HG02884 (cell line): ENCODE measurements around the gene FAM107B.
A peak's percentile ranks its signal among the peaks of the same experiment; 100 is the strongest.

Experiments used
- ATAC-seq: cut with Tn5 transposase; IDR thresholded peaks from one replicate; pipeline ENCODE4 v1.9.1; 2021; ENCODE audit warnings: mild to moderate bottlenecking, moderate library complexity; ENCODE audit not compliant: unreplicated experiment

Gene FAM107B

DNA sequence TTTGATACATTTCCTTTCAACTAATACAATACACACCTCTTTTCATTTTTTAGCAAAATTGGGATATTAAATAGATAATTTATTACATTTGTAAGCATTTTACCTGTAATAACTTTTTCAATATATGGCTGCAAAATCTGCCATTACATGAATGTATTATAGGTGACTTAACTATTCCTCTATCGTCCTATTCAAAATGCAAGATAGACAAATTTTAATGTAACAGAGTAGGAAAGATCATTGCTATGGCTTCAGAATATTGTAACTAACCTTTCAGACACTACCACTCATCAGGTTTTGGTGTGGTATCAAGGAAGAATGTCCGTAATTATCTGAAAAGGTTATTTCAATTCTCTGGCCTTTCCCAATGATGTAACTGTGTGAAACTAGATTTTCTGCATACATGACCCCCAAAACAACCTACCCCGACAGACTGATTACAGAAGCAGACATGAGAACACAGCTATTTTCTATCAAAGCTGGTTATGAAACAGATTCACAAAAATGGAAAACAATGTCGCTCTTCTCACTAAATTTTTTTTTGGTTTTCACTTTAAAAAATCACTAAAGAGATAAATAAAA, 211.2 kb downstream of the FAM107B start:
- ATAC-seq = no peak

DNA sequence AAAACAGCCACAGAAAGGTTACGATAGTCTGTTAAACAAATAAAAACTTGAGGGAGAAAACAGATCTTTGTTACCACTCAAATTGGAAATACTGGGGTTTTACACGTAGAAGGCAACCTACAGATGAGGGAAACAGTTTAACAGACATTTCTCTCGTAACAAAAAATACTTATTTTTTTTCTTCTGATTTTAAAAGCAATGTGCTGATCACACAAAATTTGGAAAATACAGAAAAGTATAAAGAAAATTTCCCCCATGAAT, 211.7 kb downstream of the FAM107B start:
- ATAC-seq = no peak

DNA sequence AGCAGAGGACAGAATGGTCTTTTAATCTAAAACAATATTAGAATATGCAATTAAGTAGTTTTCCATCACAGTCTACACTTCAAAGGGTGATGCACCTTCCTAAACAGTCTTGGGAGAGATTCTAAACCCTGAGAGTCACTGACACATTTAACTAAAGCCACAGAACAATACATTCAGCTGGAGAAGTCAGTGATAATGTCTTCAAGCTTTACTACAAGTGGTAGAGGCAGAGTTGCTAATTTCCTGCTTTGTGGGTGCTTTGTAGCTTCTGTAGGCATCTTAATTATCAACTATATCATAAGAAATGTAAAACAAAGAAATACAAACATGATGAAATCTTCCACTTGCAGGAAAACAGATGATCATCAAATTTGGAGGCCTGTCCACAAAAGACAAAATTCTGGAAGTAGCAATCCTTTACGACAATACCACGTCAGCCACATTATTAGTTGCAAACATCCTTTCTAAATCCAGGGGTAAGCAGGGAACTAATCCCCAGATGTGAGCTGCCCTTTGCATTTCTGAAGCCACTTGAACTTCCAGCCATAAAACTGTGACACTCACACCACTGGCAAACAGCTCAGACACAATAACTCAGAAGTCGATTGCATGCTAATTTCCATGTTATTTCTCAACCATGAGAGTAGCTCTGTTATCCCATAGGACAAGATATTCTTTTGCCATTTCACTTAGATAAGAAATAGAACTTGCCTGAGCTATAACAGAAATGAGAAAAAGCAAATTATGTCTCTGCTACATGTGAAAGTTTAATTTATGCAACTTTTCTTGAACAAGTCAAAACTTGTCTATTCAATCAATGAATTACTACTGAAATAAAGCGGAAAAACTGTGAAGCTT, 212.2 kb downstream of the FAM107B start:
- no peak for ATAC-seq

DNA sequence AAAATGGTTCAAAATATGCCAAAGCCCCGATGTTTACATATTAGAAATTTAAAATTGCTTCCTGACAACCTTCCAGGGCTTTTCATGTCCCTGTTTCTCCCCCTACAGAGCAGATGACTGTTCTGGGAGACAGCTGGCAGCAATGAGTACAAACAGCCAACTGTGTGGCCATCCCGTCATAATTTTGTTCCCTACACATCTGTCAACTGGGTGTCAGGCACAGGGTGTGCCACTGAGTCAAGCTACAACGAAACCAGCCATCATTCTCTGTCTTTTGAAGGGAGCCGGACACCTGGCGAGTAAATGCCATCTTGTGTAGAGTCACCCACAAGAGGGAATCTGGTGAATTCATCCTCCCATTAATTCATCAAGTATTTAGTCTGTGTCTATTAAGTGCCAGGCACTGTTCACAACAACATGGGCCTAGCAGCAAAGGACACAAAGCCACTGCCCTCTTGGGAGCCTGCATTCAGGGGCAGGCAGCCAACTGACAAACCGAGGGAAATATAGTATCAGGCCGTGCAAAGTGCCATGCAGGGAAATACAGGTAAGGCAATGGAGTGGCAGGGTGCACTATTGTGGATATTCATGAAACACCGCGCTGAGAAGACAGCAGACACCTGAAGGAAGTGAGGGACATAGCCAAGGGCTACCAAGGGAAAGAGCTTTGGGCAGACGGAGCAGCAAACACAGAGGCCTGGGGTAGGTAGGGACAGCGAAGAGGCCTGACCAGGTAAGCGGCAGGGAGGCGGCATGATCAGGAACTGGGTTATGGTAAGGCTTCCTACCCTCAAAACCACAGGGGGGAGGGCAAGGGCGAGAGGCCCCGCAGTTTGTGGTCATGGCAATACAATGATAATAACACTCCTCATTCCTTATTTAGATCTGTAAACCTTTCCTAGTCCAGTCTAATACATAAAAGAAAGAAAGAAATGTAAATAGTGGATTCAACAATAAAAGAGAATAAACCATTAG, 213.6 kb downstream of the FAM107B start:
- ATAC-seq = no peak

DNA sequence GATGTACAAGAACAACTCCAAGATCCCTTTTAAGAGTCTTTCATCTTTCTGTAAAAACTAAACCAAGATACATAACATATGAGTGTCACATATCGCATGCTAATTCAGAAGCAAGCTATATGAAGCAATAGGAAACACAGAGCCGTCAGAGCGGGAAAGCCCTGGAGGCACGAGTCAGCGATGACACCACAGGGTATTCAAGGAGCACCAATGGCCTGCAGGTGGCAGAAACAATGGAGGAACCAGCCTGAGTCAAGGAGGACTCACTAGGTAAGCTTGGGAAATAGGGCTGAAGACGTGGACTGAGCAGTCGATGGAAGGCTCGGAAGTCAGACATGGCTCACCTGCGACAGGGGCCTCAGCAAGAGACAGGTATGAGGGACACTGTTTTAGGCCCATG, 214.4 kb downstream of the FAM107B start:
- no peak for ATAC-seq

DNA sequence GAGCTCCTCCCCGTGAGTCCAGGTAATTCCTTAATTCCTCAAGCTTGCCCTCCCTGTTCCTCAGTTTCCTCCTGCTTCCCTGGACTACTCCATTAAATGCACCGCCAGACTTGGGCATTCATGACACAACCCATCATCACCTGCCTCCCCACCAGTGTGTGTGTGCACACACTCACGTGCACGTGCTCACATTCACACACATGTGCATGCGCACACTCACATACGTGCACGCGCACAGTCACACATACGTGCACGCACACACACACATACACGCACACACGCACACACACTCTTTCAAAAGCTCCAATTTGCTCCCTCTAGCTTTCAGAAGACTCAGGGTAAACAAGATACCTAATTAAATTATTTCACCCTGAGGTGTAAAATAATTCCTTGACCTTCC, 216.7 kb downstream of the FAM107B start:
- no peak for ATAC-seq

DNA sequence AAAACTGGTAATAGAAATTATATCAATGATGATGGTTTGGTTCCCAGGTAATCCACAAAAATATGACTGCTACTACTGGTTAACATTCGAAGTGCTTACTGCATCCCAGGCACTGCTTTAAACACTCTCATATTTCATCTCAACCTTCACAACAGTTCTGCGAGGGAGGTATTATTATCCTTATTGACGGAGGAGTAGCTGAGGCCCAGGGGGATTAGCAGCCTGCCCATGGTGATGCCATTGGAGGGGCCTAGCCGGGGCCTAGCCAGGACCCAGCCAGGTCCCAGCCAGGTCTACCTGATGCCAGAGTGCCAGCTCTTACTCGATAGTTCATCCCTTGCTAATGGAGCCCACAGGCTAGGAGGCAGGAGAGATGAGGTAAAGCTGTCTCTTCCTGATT, 217.1 kb downstream of the FAM107B start:
- no peak for ATAC-seq

DNA sequence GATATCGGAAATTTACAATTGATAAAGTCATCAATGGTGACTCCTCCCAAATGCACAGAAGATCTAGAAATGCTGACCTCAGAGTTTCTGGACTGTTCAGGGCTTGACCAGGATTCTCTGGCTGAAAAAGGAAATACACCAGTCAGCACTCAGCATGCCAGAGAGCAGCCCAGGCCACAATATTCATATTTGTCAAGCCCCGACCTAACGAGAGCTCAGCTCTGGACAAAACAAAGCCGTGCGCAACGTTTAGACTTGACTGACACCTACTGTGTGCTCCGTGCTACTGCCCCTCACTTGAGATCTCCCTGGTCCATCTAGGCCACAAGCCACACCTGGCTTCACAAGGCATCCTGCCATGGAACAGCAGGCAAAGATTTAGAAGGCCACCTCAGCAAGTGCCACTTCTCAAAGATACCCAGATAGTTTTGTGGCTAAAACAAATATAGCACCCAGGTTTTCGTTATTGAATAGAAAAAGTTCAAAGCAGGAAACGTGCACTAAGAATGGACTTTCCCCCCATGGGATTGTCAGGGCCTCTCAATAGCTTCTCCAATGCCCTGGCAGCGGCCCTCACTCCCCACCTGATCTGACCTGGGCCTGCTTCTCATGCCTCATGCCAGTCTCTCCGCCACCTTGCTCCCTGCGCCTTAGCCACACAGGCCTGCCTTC, 218.3 kb downstream of the FAM107B start:
- ATAC-seq = peak; percentile 51

DNA sequence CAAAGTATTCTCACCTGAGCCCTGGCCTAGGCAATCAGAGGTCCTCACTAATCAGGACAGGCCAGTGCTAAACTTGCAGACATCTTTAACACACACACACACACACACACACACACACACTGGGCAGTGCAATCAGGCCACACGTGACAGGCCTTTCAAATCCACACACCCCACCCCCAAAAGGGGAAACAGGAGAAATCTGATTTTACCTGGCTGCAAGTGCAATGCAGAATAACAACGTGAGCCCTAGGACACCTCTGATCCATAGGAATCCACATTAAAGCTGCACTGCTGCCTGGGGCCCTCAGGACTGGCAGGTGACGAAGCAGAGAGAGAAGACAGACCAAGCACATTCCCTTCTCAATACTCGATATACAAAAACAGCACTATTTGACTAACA, 218.9 kb downstream of the FAM107B start:
- ATAC-seq = no peak

DNA sequence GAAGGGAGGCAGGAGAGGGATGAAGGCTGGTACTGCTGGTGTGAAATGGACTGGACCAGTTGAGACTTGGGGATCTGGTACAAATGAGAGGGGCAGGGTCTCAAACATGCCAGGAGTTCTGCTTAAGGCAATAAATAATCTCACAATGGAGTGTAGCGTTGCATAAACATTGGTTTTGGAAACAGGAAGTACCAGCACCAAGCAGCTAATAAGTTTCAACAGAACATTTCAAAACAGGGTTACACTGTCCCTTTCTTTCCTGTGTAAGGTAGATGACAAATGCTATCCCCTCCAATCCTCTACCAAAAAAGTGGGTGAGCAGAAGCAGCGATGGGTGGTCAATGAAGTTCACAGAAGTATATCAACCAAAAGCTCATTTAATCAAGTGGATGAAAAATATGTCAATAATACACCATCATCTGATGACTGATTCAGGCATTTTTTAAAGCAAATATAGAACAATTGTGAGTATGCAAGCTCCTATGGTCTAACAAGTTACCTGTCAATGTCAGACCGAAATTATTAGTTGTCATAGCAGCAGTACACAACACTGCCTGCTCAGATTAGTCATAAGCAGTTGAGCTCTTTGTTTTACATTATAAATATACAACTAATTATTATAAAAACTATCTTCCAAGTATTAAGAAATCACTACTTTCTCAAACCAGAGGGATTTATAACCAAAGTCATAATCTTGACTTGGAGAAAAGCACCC, 220.0 kb downstream of the FAM107B start:
- ATAC-seq = no peak

DNA sequence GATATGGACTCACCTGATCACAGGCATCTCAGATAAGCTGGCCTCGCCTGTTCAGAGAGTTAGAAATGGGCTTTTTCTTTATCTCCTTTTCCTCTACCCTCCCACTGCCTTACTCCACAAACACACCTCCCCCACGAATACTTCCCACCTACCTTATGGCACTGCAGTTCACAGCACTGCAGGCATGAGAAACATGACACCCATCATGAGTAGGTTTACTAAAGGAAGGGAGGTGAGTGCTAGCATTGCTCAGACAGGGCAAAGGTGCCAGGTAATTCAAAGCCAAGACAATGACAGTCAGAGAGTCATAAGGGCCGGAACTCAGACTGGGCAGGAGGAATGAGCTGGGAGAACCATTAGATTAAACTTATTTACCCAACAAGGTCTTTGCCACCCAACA, 220.6 kb downstream of the FAM107B start:
- no peak for ATAC-seq

DNA sequence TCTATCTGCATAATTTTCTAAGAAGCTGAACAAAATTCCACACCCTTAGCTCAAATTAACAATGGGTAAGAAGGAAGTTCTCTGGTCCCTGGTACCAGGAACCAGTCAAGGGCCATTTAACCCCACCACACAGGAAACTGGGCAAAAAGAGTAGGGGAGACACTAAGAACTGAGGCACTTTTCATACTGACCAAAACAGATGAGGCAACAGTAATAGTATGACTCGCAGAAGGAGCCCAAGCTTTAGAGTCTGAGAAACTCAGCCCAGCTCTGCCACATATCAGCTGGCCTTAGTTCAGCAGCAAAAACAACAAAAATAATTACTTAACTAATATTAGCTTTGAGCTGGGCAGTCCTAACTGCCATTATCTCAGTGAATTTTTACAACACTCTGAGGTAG, 221.2 kb downstream of the FAM107B start:
- no peak for ATAC-seq

DNA sequence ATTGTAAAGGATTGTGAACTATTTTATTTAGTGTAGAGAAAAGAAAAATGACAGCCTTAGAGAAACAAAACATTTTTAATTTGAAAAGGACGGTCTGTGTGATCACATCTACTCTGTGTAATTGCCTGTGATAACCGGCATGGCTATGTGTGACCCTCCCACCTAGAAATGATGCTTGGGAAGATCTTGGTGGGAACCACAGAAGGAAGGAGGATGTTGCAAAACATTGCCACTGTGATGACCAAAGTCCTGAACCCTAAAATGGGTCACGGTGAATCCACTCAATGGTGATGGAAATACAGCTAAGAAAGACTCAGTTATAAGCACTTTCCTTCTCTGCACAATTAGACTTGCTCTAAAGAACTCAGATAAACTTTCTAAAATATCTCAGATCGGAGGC, 222.7 kb downstream of the FAM107B start:
- ATAC-seq = no peak

DNA sequence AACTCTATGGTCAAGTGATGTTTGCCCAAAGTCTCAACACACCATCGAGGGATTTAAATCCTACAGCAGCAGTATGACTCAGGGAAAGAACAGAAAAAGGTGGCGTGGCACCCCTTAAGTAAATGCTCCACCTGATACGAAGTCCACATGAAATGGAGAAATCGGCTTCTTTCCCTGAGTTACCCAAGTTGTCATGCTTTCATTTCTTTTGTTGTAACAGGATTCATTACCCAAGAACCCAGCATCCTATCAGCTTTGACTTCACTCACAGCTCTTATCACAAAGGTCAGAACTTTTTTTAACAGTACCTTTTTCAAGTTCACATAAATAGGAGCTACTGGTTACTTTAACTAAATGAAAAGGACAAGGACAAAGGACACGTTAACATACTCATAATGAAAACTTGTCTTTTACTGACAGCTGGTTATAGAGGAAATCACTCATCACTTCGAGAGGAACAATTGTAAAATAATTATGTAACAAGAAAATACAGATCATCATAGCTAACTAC, 224.2 kb downstream of the FAM107B start:
- ATAC-seq = no peak

DNA sequence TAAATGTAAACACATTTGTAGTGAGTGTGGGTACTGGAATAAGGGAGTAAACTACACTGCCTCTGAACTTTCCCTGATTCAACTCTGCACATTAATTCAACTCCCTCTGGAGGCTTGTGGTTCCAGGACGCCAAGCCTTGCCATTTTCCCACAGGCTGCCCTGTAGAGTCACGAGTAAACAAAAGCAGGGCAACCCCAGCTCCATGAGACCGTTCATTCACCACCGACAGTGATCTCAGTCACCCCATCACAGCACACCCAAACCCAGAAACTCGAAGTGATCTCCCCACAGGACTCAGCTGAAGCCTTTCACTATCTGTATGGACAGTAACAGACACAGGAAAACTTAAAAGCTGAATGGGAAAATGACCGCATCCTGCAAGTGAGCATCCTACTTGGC, 225.2 kb downstream of the FAM107B start:
- ATAC-seq = no peak

DNA sequence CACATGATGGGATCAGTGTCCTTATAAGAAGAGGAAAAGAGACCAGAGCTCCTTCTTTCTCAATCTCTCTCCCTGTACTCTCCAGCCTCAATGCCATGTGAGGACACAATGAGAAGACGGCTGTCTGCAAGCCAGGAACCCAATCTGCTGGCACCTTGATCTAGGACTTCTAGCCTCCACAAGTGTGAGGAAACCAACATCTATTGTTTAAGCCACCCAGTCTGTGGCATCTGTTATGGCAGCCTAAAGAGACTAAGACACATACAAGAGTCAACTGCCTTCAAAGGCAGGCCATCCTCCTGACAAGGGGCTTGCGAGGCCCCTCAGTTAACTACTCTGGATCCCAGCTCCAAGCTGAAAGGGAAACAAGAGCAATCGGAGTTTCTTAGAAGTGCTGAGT, 225.7 kb downstream of the FAM107B start:
- ATAC-seq = no peak

DNA sequence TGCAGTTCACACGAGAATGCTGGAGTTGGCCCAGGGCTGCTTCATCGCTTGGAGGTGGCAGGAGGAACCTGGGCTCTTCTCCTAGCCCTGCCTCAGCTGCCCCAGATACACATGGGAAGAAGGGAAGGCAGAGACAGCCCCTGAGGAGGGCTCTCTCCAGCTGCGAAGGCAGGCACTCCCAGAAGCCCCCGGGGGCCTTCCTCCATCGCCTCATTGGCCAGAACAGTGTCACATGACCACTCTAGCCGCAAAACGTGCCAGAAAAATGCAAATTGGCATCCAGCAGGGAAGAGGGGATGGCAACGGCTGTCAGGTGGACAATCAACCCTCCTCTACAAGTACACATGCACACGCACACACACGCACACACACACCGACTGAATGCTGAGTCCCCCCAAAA, 226.2 kb downstream of the FAM107B start:
- ATAC-seq = no peak

DNA sequence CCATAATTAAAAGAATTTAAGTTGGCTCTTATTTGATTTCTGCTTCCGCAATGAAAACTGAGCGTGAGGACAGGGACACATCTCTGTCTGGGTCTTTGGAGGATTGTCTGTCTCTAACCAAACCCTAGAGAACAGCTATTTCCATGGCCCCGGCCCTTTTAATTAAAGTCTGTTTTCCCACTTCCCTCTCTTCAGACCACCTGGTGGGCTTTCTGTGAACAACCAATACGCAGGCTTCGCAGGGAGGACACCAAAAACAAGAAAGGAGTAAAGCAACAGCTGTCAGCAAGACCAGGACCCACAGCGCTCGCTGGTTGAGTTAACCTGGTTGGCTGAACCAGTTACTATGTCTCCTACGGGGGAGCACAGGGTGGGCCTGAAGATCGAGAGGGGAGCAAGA, 226.9 kb downstream of the FAM107B start:
- ATAC-seq = no peak

DNA sequence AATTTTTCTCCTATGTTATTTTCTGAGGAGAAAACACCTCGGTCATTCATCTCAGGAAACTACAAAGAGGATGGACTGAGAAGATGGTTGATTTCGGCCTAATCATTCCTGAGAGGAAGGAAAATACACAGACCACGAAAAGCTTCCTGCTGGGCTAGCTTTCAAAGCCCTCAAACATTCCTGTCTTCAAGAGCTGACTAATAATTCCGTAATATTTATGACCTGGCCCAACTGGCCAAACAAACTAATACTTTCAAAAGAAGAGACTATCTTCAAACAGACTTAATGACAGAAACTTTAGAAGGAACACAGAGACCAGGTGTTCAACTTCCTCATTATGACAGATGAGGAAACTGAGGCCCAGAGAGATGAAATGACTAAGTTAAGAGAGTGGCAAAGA, 228.9 kb downstream of the FAM107B start:
- no peak for ATAC-seq

DNA sequence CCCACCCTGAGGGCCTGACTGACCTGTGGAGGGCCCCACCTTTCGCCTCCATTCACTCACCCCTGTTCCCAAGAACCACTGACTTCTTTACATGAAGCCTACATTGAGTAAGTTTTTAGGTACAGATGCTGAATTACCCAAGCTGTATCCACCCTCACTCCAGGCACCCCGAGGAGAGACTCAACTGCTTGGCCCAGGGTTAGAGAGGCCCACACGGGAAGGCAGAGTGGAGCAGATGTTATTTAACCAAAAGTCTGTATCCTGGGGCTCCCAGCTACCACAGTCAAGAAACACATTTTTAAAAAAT, 230.8 kb downstream of the FAM107B start:
- no peak for ATAC-seq
